ENCODE data around the gene TSPOAP1. TPM values are rescaled to one million over a fixed set of nuclear protein-coding genes. Genes with fewer than 3 reads are reported as not detected.

TSPOAP1 gene
- total and polyA plus RNA-seq, 10 of the 15 experiments (the other 5 are each of a cell fraction or from before 2014, with no cell fraction given) = 0.58 to 16.4 (median 4.2) TPM; not detected in 1

DNA sequence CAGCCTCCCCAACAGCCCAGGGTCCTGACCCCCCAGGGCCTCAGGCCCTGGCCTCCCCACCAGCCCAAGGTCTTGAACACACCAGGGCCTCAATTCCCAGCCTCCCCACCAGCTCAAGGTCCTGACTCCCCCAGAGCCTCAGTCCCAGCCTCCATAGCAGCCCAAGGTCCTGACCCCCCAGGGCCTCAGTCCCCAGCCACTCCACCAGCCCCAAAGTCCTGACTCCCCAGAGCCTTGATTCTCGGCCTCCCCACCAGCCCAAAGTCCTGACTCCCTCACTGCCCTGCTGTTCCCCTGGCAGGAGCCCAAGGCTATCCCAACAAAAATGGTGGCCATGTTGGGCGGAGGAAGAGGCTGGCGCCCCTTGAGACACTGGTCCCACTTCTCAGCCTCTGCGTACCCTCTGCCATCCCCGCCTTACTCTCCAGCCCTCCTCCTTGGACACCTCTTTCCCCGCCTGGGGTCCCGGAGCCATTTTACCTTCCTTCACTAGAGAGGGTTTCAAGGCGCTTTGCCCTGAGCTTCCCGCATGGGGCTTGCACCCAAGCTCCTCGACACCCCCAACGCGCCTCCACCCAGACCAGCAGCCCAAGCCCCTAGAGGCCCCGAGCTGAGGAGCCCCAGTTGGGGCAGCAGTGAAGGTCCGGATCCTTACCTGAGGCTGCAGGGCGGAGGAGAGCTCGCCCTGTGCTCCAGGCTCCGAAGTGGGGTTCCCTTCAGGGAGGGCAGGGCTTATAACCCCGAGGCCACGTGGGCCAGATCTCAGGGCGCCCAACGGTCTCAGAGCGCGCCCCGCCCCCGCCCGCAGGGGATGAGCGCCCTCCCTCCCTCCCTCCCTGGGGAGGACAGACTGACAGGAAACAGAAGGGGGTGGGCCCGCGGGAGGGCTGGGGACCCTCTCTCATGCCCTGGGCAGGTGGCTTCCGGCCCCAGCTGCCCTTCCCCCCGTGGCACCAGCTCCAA lies 3.5 kb upstream of the TSPOAP1 start (continued):
- TF ChIP-seq ELK1 (IDR thresholded peaks at IDR 0.05; ENCODE audit: low read depth, low read length) = no peak; the same call in 1 of the 2 replicates

DNA sequence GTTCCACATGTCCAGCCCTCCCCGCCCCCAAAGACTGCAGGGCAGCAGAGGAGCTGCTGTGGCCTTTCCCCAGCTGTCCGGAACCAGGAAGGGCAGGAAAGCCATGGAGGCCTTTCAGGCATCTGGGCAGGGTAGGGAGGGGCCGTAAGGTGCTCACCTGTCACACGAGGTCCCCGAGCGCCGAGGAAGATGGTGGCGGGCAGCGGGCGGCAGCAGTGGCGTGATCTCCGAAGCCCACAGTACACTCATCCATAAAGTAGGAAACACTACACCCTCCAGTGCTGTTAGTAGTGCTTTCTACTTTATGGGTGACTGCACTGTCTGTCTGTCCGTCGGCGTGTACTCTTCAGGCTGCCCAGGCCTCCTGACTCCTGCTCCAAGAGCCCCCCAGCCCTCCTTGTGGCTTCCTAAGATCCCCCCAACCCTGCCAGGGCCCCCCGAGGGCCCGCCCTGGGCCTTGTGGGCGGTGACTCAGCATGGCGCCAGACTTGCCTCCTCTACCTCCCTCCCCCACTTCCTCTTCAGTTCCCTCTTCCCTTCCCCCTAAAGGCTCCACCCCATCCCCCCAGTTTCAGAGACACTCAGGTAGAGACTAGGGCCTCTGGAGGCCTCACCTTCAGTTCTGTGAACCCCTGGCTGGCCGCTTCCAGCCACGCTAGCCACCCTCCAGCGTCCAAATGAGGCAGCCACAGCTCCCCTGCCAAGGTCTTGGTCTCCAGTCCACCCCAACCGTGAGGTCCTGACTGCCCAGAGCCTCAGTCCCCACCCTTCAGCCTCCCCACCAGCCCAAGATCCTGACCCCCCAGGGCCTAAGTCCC lies 2.6 kb upstream of the TSPOAP1 start:
- no TSS peak for BruUV-seq (replicated peaks)
- no peaks in the 10 kb centered on the region; the same call in 1 of the 2 replicates for H4K20me1 ChIP-seq (ENCODE audit: control insufficient read depth, insufficient read depth)
- no peak for DNase-seq (ENCODE audit: low read depth, low spot score)
- peaks cover 37% of the 10 kb centered on the region for H3K4me1 ChIP-seq (ENCODE audit: control insufficient read depth, insufficient read depth, low read length)
- CTCF ChIA-PET = interaction anchor here (0.8 to 3.2 kb wide), 3 partner anchors 11 to 84 kb away, joined by 3 to 28 read pairs (median 10); partner anchors contain the start of gene RNF43
- H3K4me3 ChIP-seq = peak overlapping the region; percentile 94
- POLR2A ChIA-PET = interaction anchor here (0.7 to 18.5 kb wide), 6 partner anchors 8 to 85 kb away, joined by 3 to 373 read pairs (median 5); partner anchors contain the start of gene RNF43
- peaks cover 6 to 14% of the 10 kb centered on the region in 2 experiments for H3K36me3 ChIP-seq (ENCODE audit: control insufficient read depth in 2 of 2, insufficient read depth in 2 of 2, low read length in 1 of 2)
- H3K4me2 ChIP-seq (ENCODE audit: control insufficient read depth, insufficient read depth) = peak overlapping the region; percentile 63
- H3K27ac ChIP-seq (ENCODE audit: control insufficient read depth, insufficient read depth) = peak overlapping the region; percentile 100
- WGBS (ENCODE audit: insufficient coverage, insufficient replicate concordance, low lambda C conversion rate, missing lambda C conversion rate) = under 1% methylated on average over 18 of the region's 23 CpGs
- no peak overlapping the region for H2AFZ ChIP-seq (ENCODE audit: control insufficient read depth, low read depth, low read length)
- no peak for FAIRE-seq
- peak overlapping the region; percentile 100 for H3K9ac ChIP-seq (ENCODE audit: control insufficient read depth, insufficient read depth, low read length)
- peak; percentile 1 for ATAC-seq
- intact Hi-C loops (cut with micrococcal nuclease; ENCODE audit: unreplicated experiment) (no loop called here), in situ Hi-C loops (cut with MboI) (loop anchor here (10.0 kb wide), 1 partner anchor 1504 kb away; no protein-coding TSS in a partner anchor)
- no peaks in the 10 kb centered on the region; the same call in 2 of the 3 replicates for H3K9me3 ChIP-seq (replicated peaks; ENCODE audit: control insufficient read depth, insufficient read depth, low read length)
- H3K27me3 ChIP-seq (replicated peaks in 1 of 2; ENCODE audit: control insufficient read depth in 2 of 2, insufficient read depth in 2 of 2, low read length in 1 of 2) = no peaks in the 10 kb centered on the region
- SMC1A ChIA-PET (ENCODE audit: uncharacterized antibody, unreplicated experiment) = interaction anchor here (1.4 to 8.6 kb wide), 2 partner anchors 12 to 86 kb away, joined by 8 to 143 read pairs; partner anchors contain the start of gene RNF43
- RAD21 ChIA-PET (ENCODE audit: unreplicated experiment) = interaction anchor here (0.6 to 18.1 kb wide), 3 partner anchors 11 to 84 kb away, joined by 3 to 323 read pairs (median 102); partner anchors contain the start of genes RNF43 and SUPT4H1
- peaks cover 77% of the 10 kb centered on the region for H3K79me2 ChIP-seq (ENCODE audit: control insufficient read depth, insufficient read depth, low read length)
- TF ChIP-seq NBN (IDR thresholded peaks at IDR 0.05) = no peak
- TF ChIP-seq GABPA (IDR thresholded peaks at IDR 0.05; ENCODE audit: low read depth) = no peak
- TF ChIP-seq IRF4 (IDR thresholded peaks at IDR 0.05; ENCODE audit: low read depth, low read length) = peak; percentile 29; the same call in 1 of the 2 replicates
- TF ChIP-seq, protein P1, sequence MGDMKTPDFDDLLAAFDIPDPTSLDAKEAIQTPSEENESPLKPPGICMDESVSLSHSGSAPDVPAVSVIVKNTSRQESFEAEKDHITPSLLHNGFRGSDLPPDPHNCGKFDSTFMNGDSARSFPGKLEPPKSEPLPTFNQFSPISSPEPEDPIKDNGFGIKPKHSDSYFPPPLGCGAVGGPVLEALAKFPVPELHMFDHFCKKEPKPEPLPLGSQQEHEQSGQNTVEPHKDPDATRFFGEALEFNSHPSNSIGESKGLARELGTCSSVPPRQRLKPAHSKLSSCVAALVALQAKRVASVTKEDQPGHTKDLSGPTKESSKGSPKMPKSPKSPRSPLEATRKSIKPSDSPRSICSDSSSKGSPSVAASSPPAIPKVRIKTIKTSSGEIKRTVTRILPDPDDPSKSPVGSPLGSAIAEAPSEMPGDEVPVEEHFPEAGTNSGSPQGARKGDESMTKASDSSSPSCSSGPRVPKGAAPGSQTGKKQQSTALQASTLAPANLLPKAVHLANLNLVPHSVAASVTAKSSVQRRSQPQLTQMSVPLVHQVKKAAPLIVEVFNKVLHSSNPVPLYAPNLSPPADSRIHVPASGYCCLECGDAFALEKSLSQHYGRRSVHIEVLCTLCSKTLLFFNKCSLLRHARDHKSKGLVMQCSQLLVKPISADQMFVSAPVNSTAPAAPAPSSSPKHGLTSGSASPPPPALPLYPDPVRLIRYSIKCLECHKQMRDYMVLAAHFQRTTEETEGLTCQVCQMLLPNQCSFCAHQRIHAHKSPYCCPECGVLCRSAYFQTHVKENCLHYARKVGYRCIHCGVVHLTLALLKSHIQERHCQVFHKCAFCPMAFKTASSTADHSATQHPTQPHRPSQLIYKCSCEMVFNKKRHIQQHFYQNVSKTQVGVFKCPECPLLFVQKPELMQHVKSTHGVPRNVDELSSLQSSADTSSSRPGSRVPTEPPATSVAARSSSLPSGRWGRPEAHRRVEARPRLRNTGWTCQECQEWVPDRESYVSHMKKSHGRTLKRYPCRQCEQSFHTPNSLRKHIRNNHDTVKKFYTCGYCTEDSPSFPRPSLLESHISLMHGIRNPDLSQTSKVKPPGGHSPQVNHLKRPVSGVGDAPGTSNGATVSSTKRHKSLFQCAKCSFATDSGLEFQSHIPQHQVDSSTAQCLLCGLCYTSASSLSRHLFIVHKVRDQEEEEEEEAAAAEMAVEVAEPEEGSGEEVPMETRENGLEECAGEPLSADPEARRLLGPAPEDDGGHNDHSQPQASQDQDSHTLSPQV (IDR thresholded peaks at IDR 0.05) = no peak
- no peak for TF ChIP-seq BCLAF1 (IDR thresholded peaks at IDR 0.05)
- no peak; the same call in 1 of the 2 replicates for TF ChIP-seq PAX5 (IDR thresholded peaks at IDR 0.05; ENCODE audit: borderline replicate concordance, low read depth, low read length)
- no peak for TF ChIP-seq E2F4 (IDR thresholded peaks at IDR 0.05; ENCODE audit: low read depth, low read length)

Data from GM12878 (cell line).